CD8-positive, alpha-beta memory T cell (primary cell): ENCODE results near the gene WDR77. TPM values are rescaled to one million over a fixed set of nuclear protein-coding genes. Genes with fewer than 3 reads are reported as not detected.

ENCODE experiments used
- CTCF ChIA-PET: fragments of 350-600 bp; sonication (Branson Sonifier 250); formaldehyde crosslinking; loops from one replicate; lab custom pipeline; 2021; ENCODE audit warnings: antibody characterized with exemption; lab: Charles Lee
- POLR2A ChIA-PET: fragments of 350-600 bp; sonication (Branson Sonifier 250); formaldehyde crosslinking; loops from one replicate; lab custom pipeline; 2021; ENCODE audit warnings: antibody characterized with exemption; lab: Charles Lee
- DNase-seq, 5 donors: peaks; one replicate each; pipeline versions ENCODE4 v3.0.0 to v3.0.0-alpha.2; 2020 to 2022; ENCODE audit warnings: mixed read lengths in 1 of 5
- H3K27ac ChIP-seq: one replicate; pipeline ENCODE4 v1.7.0; 2013; ENCODE audit warnings: low read depth, mild to moderate bottlenecking, low read length, moderate library complexity
- H3K27me3 ChIP-seq: 2 replicates; pipeline ENCODE4 v1.7.0; 2013; ENCODE audit warnings: low read length, mild to moderate bottlenecking; ENCODE audit not compliant: insufficient read depth, poor library complexity, severe bottlenecking
- H3K36me3 ChIP-seq: 2 replicates; pipeline ENCODE4 v1.7.0; 2013; ENCODE audit warnings: mild to moderate bottlenecking, low read length, moderate library complexity; ENCODE audit not compliant: insufficient read depth
- H3K4me1 ChIP-seq: 2 replicates; pipeline ENCODE4 v1.7.0; 2013; ENCODE audit warnings: mild to moderate bottlenecking, low read length, moderate library complexity; ENCODE audit not compliant: insufficient read depth
- H3K4me3 ChIP-seq: 2 replicates; pipeline ENCODE4 v1.7.0; 2013; ENCODE audit warnings: mild to moderate bottlenecking, low read length
- H3K9me3 ChIP-seq: 2 replicates; pipeline ENCODE4 v1.7.0; 2013; ENCODE audit warnings: mild to moderate bottlenecking, low read length
- H3K27ac Mint-ChIP-seq, 8 donors: one replicate each; pipeline ENCODE4 v1.8.0; 2020 to 2021; ENCODE audit warnings: mixed read lengths in 8 of 8, mild to moderate bottlenecking in 6 of 8, inconsistent platforms in 3 of 8, moderate library complexity in 3 of 8
- H3K27me3 Mint-ChIP-seq, 2 donors: one replicate each; pipeline ENCODE4 v1.8.0; 2020 to 2021; ENCODE audit warnings: mixed read lengths in 2 of 2, mild to moderate bottlenecking in 1 of 2, moderate library complexity in 1 of 2
- H3K36me3 Mint-ChIP-seq, 3 donors: one replicate each; pipeline ENCODE4 v1.8.0; 2020 to 2021; ENCODE audit warnings: mixed read lengths in 3 of 3, inconsistent platforms in 1 of 3, mild to moderate bottlenecking in 1 of 3
- H3K4me1 Mint-ChIP-seq, 3 donors: one replicate each; pipeline ENCODE4 v1.8.0; 2020 to 2021; ENCODE audit warnings: mixed read lengths in 3 of 3, inconsistent platforms in 1 of 3, mild to moderate bottlenecking in 1 of 3
- H3K4me3 Mint-ChIP-seq, 7 donors: one replicate each; pipeline ENCODE4 v1.8.0; 2020 to 2021; ENCODE audit warnings: mixed read lengths in 7 of 7, mild to moderate bottlenecking in 6 of 7, moderate library complexity in 4 of 7, inconsistent platforms in 2 of 7
- H3K9me3 Mint-ChIP-seq, 5 donors: one replicate each; pipeline ENCODE4 v1.8.0; 2020 to 2022; ENCODE audit warnings: mixed read lengths in 5 of 5, mild to moderate bottlenecking in 3 of 5, moderate library complexity in 2 of 5, inconsistent platforms in 1 of 5
- polyA plus RNA-seq: library from polyadenylated mRNA; unstranded; fragments of 300-500 nt; fragmentation: Illumina TruSeq; gene quantifications from one replicate; pipeline ENCODE4 v1.2.3, GENCODE V29; 2021
- total RNA-seq, 2 experiments: library from RNA; stranded (reverse); gene quantifications; one replicate each; pipeline ENCODE4 v1.2.3, GENCODE V29; 2021

The WDR77 gene
- total and polyA plus RNA-seq, 3 experiments from 2014 or later: 42.2 to 74.7 (median 73.2) TPM

DNA sequence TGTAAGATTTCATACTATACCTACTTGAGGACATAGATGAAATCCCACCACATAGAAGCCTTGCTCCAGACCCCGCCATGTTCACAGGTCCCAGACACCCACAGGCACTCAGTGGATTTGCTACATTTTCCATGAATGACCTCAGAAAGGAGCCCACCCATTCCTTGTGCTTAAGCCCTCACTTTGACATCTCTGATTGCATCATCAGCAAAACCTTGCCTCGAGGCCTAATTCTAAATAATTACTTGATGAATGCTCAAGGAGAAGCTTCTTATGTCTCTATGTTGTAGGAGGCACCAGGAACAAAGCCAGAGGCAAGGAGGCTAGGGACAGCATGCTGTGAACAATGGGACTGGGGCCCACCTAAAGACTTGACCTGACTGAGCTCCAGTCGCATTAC, 33.6 kb downstream of the WDR77 start:
- Mint-ChIP-seq H3K4me3 (no peak overlapping the region), H3K4me1 (no peaks in the 10 kb centered on the region), H3K36me3 (peaks cover 10 to 38% (median 30%) of the 10 kb centered on the region in 3 donors), H3K27me3 (peaks cover 0 to 4% of the 10 kb centered on the region in 2 donors), H3K27ac (no peak overlapping the region), H3K9me3 (no peaks in the 10 kb centered on the region)
- Histone ChIP-seq H3K9me3 (no peaks in the 10 kb centered on the region), H3K4me3 (no peak overlapping the region), H3K27me3 (no peaks in the 10 kb centered on the region), H3K4me1 (no peaks in the 10 kb centered on the region), H3K36me3 (peaks cover 4% of the 10 kb centered on the region), H3K27ac (no peak overlapping the region)
- no peak for DNase-seq
- ChIA-PET POLR2A (no interaction called here), CTCF (no interaction called here)

DNA sequence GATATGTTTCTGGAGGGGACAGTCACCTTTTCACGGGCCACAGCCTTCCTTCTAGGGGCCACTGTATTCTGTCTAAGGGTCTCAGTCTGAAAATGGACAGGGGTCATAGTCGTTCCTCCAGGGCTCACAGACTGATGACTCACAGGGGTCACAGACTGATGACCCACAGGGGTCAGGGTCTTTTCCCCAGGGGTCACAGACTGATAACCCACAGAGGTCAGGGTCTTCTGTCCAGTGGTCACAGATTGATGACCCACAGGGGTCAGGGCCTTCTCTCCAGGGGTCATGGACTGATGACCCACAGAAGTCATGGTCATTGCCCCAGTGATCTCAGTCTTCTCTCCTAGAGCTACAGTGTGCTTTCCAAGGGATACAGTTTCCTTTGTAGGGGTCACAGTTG, 34.3 kb downstream of the WDR77 start:
- Mint-ChIP-seq H3K27ac (no peak overlapping the region), H3K36me3 (peaks cover 9 to 33% (median 30%) of the 10 kb centered on the region in 3 donors), H3K4me3 (no peak overlapping the region), H3K27me3 (peaks cover 0 to 4% of the 10 kb centered on the region in 2 donors), H3K9me3 (no peaks in the 10 kb centered on the region), H3K4me1 (no peaks in the 10 kb centered on the region)
- no peaks in the 10 kb centered on the region for H3K27me3 ChIP-seq
- H3K36me3 ChIP-seq: peaks cover 4% of the 10 kb centered on the region
- no peaks in the 10 kb centered on the region for H3K9me3 ChIP-seq
- no peak overlapping the region for H3K4me3 ChIP-seq
- H3K27ac ChIP-seq: no peak overlapping the region
- ChIA-PET CTCF (no interaction called here), POLR2A (no interaction called here)
- no peaks in the 10 kb centered on the region for H3K4me1 ChIP-seq
- no peak for DNase-seq

DNA sequence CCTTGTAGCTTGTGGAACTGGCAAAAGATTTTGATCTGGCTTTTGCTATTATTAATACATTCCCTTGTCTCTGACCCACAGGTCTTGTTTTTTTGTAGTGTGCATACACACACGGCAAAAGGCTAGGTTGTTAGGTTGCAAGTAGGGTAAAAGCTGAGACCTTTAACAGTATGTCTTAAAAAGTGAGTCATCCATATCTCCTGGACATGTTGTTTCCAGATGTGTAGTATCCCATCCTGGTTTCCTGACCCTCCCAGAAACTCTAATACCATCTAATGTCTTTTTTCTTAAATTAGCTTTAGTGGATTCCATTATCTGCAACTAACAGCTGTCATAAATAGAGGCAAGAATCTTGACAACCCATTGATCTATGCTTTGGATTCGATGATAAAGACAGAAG, 36.2 kb downstream of the WDR77 start:
- Mint-ChIP-seq H3K36me3 (peaks cover under 1 to 19% (median 18%) of the 10 kb centered on the region in 3 donors), H3K9me3 (no peaks in the 10 kb centered on the region), H3K27me3 (no peaks in the 10 kb centered on the region), H3K27ac (no peak overlapping the region), H3K4me1 (peaks cover 0 to under 1% (median 0%) of the 10 kb centered on the region in 3 donors), H3K4me3 (no peak overlapping the region)
- Histone ChIP-seq H3K9me3 (no peaks in the 10 kb centered on the region), H3K4me3 (no peak overlapping the region), H3K27me3 (no peaks in the 10 kb centered on the region), H3K27ac (no peak overlapping the region), H3K4me1 (no peaks in the 10 kb centered on the region), H3K36me3 (peaks cover 4% of the 10 kb centered on the region)
- DNase-seq: no peak
- ChIA-PET POLR2A (no interaction called here), CTCF (no interaction called here)

DNA sequence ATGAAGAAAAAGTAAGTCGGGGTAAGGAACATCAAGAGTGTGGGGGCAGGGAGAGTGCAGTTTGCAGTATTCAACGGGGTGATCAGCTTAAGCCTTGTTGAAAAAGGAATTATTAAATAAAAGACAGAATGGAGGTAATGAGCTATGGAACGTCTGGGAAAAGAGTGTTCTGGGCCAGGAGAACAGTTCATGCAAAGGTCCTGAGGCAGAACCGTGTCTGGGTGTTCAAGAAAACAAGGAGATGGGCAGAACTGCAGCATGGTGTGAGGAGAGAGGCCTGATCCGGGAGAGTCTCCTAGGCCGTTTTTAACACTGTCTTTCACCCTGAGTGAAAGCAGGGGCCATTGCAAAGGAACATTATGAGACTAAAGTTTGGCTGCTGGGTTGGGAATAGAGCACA, 41.8 kb downstream of the WDR77 start:
- H3K36me3 ChIP-seq: no peaks in the 10 kb centered on the region
- Mint-ChIP-seq H3K4me1 (peaks cover 24 to 43% (median 25%) of the 10 kb centered on the region in 3 donors), H3K9me3 (no peaks in the 10 kb centered on the region), H3K4me3 (no peak overlapping the region), H3K36me3 (peaks cover 0 to 2% (median 0%) of the 10 kb centered on the region in 3 donors), H3K27ac (peak overlapping the region in 2 of 8 donors; percentile 17 to 68), H3K27me3 (peaks cover 0 to 2% of the 10 kb centered on the region in 2 donors)
- no peak overlapping the region for H3K4me3 ChIP-seq
- H3K27ac ChIP-seq: no peak overlapping the region
- H3K4me1 ChIP-seq: peaks cover 22% of the 10 kb centered on the region
- POLR2A ChIA-PET: no interaction called here
- no peaks in the 10 kb centered on the region for H3K9me3 ChIP-seq
- no peak for DNase-seq
- H3K27me3 ChIP-seq: no peaks in the 10 kb centered on the region
- CTCF ChIA-PET: no interaction called here

DNA sequence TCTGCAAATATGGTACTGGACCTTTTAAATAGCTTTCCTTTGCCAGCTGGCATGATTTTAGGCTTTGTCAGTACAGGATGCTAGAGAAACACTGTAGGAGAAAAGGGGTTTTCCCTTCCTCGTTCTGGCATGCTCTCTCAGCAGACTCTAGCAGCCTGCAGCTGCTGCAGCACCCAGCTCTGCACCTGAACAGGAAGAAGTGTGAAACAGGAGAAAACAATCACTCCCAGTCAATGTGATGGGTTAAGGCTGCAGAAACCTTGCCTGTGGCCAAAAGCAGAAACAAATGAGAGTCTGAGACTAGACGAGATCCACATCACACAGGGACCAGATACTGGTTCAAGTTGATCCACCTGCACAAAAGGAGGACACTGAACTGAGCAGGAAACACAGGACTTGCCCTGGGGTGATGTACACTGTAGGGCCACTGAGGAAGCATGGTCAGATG, 42.7 kb downstream of the WDR77 start:
- H3K27ac Mint-ChIP-seq: peak overlapping the region in 5 of 8 donors; percentile 11 to 85 (median 47)
- CTCF ChIA-PET: interaction anchor here (1.1 to 1.7 kb wide), 2 partner anchors 101 to 376 kb away, joined by 5 to 8 read pairs; no protein-coding TSS in a partner anchor
- H3K4me1 Mint-ChIP-seq: peaks cover 24 to 48% (median 25%) of the 10 kb centered on the region in 3 donors
- no peaks in the 10 kb centered on the region for H3K36me3 ChIP-seq
- no peak overlapping the region for H3K27ac ChIP-seq
- peak in 4 of 5 donors; percentile 10 to 62 (median 53) for DNase-seq
- peaks cover 0 to 2% (median 0%) of the 10 kb centered on the region in 3 donors for H3K36me3 Mint-ChIP-seq
- H3K9me3 Mint-ChIP-seq: no peaks in the 10 kb centered on the region
- H3K27me3 Mint-ChIP-seq: peaks cover 0 to 6% of the 10 kb centered on the region in 2 donors
- H3K4me1 ChIP-seq: peaks cover 22% of the 10 kb centered on the region
- H3K4me3 ChIP-seq: peak overlapping the region; percentile 10
- H3K27me3 ChIP-seq: no peaks in the 10 kb centered on the region
- H3K9me3 ChIP-seq: no peaks in the 10 kb centered on the region
- peak overlapping the region in 6 of 7 donors; percentile 11 to 55 (median 32) for H3K4me3 Mint-ChIP-seq
- POLR2A ChIA-PET: interaction anchor here (1.0 kb wide), 1 partner anchor 207 kb away, joined by 3 read pairs; no protein-coding TSS in a partner anchor

DNA sequence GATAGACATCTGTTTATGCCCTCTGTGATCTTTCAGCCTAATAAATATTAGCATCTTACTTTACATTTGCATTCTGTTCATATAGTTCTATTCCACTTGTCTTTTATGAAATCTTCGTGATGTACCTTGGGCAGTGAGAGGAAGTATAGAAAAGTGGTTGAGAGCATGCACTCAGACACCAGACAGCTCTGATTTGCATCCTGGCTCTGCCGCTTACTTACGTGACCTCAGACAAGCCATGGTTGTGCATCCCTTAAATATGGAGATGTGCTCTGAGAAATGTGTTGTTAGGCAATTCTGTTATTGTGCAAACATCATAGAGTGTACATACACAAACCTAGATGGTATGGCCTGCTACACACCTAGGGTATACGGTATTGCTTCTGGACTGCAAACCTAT, 44.5 kb downstream of the WDR77 start:
- Histone ChIP-seq H3K4me3 (no peak overlapping the region), H3K27ac (no peak overlapping the region), H3K27me3 (no peaks in the 10 kb centered on the region), H3K9me3 (no peaks in the 10 kb centered on the region), H3K36me3 (no peaks in the 10 kb centered on the region), H3K4me1 (peaks cover 22% of the 10 kb centered on the region)
- Mint-ChIP-seq H3K36me3 (peaks cover 0 to 2% (median 0%) of the 10 kb centered on the region in 3 donors), H3K4me1 (peaks cover 29 to 55% (median 30%) of the 10 kb centered on the region in 3 donors), H3K9me3 (no peaks in the 10 kb centered on the region), H3K27me3 (peaks cover 0 to 10% of the 10 kb centered on the region in 2 donors), H3K27ac (no peak overlapping the region), H3K4me3 (no peak overlapping the region)
- CTCF ChIA-PET: interaction anchor here (0.6 kb wide), 1 partner anchor 228 kb away, joined by 4 read pairs; no protein-coding TSS in a partner anchor
- POLR2A ChIA-PET: no interaction called here
- no peak for DNase-seq

DNA sequence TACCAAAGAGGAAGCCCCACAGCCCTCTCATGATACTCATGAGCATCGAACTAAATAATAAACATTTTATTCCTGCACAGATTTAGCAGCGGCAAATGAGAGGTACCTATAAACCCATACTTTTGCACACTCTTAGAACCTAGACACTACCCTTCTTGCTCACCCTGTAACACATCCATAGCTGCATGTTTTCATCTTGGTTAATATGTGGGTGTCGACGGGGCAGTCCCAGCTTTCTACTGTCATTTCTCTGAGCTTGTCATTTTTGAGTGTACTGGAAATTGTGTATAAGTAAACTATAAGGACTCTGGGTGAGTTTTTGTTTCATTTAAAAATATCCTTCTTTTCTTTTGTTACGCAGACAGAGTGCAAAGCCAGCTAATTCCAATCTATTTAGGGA, 47.0 kb downstream of the WDR77 start:
- POLR2A ChIA-PET: interaction anchor here (0.7 kb wide), 1 partner anchor 186 kb away, joined by 3 read pairs; no protein-coding TSS in a partner anchor
- H3K27ac ChIP-seq: no peak overlapping the region

More for the DNA sequence above, 47.0 kb downstream of the WDR77 start:
- DNase-seq: no peak
- H3K27me3 ChIP-seq: no peaks in the 10 kb centered on the region
- H3K36me3 ChIP-seq: no peaks in the 10 kb centered on the region
- Mint-ChIP-seq H3K4me3 (peak overlapping the region in 1 of 7 donors; percentile 26), H3K27me3 (peaks cover 0 to 10% of the 10 kb centered on the region in 2 donors), H3K36me3 (peaks cover 0 to 4% (median 0%) of the 10 kb centered on the region in 3 donors), H3K4me1 (peaks cover 28 to 47% (median 29%) of the 10 kb centered on the region in 3 donors), H3K9me3 (peaks cover 0 to 5% (median 2%) of the 10 kb centered on the region in 5 donors), H3K27ac (no peak overlapping the region)
- H3K4me3 ChIP-seq: no peak overlapping the region
- peaks cover 20% of the 10 kb centered on the region for H3K4me1 ChIP-seq
- CTCF ChIA-PET: interaction anchor here (2.9 kb wide), 1 partner anchor 371 kb away, joined by 12 read pairs; no protein-coding TSS in a partner anchor
- H3K9me3 ChIP-seq: no peaks in the 10 kb centered on the region
